Measurements from ENCODE around the gene ANXA2R.

DNA sequence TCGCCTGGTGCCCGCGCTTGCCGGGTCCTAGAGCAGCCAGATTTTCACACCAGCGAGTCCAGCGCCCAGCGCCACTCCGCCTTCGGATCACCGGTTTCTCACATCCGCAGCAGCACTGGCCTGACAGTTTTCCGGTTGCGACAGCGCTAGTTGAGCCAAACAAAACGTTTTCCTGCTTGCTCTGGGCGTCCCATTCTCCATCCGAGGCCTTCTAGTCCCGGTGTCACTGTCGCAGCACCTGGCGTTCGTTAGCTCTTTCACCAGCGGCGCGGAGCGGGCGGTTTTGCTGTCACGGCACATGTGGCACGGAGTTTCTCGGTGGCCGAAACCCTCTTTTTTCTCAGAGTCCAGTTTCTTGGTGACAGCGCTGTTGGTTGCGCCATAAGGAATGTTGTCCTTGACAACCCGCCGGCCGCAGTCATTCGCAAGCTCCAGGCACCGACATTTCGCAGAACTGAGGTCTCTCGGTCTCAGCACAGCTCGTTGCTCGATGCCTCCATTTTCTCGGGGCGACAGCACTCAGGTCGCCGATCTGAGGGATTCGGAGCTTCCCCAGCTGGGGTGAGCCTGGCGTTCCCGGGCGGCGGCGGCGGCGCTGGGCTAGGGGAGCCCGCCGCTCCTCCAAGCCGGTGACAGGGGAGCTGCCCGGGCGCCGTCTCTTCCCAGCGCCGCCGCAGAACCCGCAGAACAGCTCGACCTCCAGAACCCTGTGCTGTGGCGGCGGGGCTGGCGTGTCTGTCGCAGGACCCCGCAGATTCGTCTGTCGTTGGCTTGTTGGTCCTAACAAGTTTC, 47.8 kb downstream of the ANXA2R start:
- TF ChIP-seq, protein P1, sequence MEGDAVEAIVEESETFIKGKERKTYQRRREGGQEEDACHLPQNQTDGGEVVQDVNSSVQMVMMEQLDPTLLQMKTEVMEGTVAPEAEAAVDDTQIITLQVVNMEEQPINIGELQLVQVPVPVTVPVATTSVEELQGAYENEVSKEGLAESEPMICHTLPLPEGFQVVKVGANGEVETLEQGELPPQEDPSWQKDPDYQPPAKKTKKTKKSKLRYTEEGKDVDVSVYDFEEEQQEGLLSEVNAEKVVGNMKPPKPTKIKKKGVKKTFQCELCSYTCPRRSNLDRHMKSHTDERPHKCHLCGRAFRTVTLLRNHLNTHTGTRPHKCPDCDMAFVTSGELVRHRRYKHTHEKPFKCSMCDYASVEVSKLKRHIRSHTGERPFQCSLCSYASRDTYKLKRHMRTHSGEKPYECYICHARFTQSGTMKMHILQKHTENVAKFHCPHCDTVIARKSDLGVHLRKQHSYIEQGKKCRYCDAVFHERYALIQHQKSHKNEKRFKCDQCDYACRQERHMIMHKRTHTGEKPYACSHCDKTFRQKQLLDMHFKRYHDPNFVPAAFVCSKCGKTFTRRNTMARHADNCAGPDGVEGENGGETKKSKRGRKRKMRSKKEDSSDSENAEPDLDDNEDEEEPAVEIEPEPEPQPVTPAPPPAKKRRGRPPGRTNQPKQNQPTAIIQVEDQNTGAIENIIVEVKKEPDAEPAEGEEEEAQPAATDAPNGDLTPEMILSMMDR (IDR thresholded peaks at IDR 0.05; ENCODE audit: poor library complexity, severe bottlenecking): no peak
- peak; percentile 29 for TF ChIP-seq POLR2AphosphoS5 (IDR thresholded peaks at IDR 0.05)
- TF ChIP-seq EZH2 (IDR thresholded peaks at IDR 0.05; ENCODE audit: borderline replicate concordance, insufficient read depth, low read length, poor library complexity, severe bottlenecking): peak; percentile 86
- no peak for TF ChIP-seq TAF1 (IDR thresholded peaks at IDR 0.05; ENCODE audit: low read depth)
- TF ChIP-seq, protein P2, sequence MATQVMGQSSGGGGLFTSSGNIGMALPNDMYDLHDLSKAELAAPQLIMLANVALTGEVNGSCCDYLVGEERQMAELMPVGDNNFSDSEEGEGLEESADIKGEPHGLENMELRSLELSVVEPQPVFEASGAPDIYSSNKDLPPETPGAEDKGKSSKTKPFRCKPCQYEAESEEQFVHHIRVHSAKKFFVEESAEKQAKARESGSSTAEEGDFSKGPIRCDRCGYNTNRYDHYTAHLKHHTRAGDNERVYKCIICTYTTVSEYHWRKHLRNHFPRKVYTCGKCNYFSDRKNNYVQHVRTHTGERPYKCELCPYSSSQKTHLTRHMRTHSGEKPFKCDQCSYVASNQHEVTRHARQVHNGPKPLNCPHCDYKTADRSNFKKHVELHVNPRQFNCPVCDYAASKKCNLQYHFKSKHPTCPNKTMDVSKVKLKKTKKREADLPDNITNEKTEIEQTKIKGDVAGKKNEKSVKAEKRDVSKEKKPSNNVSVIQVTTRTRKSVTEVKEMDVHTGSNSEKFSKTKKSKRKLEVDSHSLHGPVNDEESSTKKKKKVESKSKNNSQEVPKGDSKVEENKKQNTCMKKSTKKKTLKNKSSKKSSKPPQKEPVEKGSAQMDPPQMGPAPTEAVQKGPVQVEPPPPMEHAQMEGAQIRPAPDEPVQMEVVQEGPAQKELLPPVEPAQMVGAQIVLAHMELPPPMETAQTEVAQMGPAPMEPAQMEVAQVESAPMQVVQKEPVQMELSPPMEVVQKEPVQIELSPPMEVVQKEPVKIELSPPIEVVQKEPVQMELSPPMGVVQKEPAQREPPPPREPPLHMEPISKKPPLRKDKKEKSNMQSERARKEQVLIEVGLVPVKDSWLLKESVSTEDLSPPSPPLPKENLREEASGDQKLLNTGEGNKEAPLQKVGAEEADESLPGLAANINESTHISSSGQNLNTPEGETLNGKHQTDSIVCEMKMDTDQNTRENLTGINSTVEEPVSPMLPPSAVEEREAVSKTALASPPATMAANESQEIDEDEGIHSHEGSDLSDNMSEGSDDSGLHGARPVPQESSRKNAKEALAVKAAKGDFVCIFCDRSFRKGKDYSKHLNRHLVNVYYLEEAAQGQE (IDR thresholded peaks at IDR 0.05; ENCODE audit: borderline replicate concordance): no peak
- TF ChIP-seq EP300 (conservative IDR thresholded peaks at IDR 0.05; ENCODE audit: poor library complexity, severe bottlenecking): no peak
- no peak for TF ChIP-seq SMC3 (conservative IDR thresholded peaks at IDR 0.05; ENCODE audit: poor library complexity)

Data from neural cell (in vitro differentiated cells).